K562 (cell line): ENCODE results near the gene PLS1. TPM values are rescaled to one million over a fixed set of nuclear protein-coding genes. Genes with fewer than 3 reads are reported as not detected.

Experiments used
- BHLHE40 ChIP-seq: IDR thresholded peaks from 2 replicates; pipeline ENCODE4 v1.6.1; 2011; ENCODE audit warnings: low read length, improper control_type of control experiment
- CEBPB ChIP-seq: fragments of 450-650 bp; IDR thresholded peaks from 2 replicates; pipeline ENCODE4 v1.6.1; 2016; ENCODE audit warnings: missing genetic modification characterization, missing compliant biosample characterization
- CLOCK ChIP-seq: fragments of 250-450 bp; sonication (Bioruptor Pico); IDR thresholded peaks from 2 replicates; pipeline ENCODE4 v1.4.0; 2020; ENCODE audit warnings: mild to moderate bottlenecking, moderate library complexity, borderline replicate concordance
- DPF2 ChIP-seq: fragments of 450-650 bp; IDR thresholded peaks from 2 replicates; pipeline ENCODE4 v1.6.1; 2016
- ELF1 ChIP-seq: fragments of 200-800 bp; sonication (Bioruptor generic); IDR thresholded peaks from 2 replicates; pipeline ENCODE4 v1.6.1; 2016; ENCODE audit warnings: missing genetic modification characterization, missing compliant biosample characterization
- FOXM1 ChIP-seq, 2 experiments: fragments of 450-650 bp in 1 of 2; sonication (generic) in 1 of 2; formaldehyde crosslinking in 1 of 2; IDR thresholded peaks; 2 replicates each; pipeline versions ENCODE4 v1.6.1 to v1.9.0; 2017 to 2022; ENCODE audit warnings: low read depth in 2 of 2, mild to moderate bottlenecking in 2 of 2, missing genetic modification reagents in 1 of 2, moderate library complexity in 1 of 2
- MAFG ChIP-seq: fragments of 450-650 bp; conservative IDR thresholded peaks from 2 replicates; pipeline ENCODE4 v1.6.1; 2016; ENCODE audit warnings: missing genetic modification characterization, missing compliant biosample characterization
- MEF2D ChIP-seq: conservative IDR thresholded peaks from 2 replicates; pipeline ENCODE4 v1.6.1; 2016; ENCODE audit warnings: low read depth, missing genetic modification characterization, missing compliant biosample characterization
- NFRKB ChIP-seq: fragments of 450-650 bp; IDR thresholded peaks from 2 replicates; pipeline ENCODE4 v1.6.1; 2016; ENCODE audit warnings: low read depth
- NR2C1 ChIP-seq, 2 experiments: fragments of 450-650 bp; IDR thresholded peaks; 2 replicates each; pipeline ENCODE4 v1.6.1; 2017; ENCODE audit warnings: mild to moderate bottlenecking in 2 of 2, antibody characterized with exemption in 1 of 2, inconsistent platforms in 1 of 2, missing compliant biosample characterization in 1 of 2, missing genetic modification characterization in 1 of 2
- RBBP5 ChIP-seq: fragments of 200-600 bp; sonication (generic); IDR thresholded peaks from 2 replicates; pipeline ENCODE4 v1.6.1; 2012; ENCODE audit warnings: borderline replicate concordance, mild to moderate bottlenecking, low read length, control low read depth, inconsistent platforms; ENCODE audit not compliant: insufficient read depth, poor library complexity, severe bottlenecking
- ZC3H4 ChIP-seq: sonication (generic); formaldehyde crosslinking; IDR thresholded peaks from 2 replicates; pipeline ENCODE4 v1.9.0; 2021; ENCODE audit warnings: missing genetic modification reagents, borderline replicate concordance
- ZNF766 ChIP-seq: fragments of 200-800 bp; sonication (Bioruptor generic); conservative IDR thresholded peaks from 2 replicates; pipeline ENCODE4 v1.6.1; 2016; ENCODE audit warnings: missing genetic modification characterization, missing compliant biosample characterization
- polyA plus RNA-seq, 8 experiments: library from polyadenylated mRNA; depleted of rRNA in 4 of 8; stranded (reverse) in 5 of 8; unstranded in 3 of 8; fragments of >200 nt; fragmentation: Nextera tagmentation in 2 of 8; fragmentation: Illumina TruSeq in 1 of 8; extraction: Ambion mirVana in 2 of 8; extraction: Trizol in 1 of 8; gene quantifications; 2 replicates each; pipeline versions ENCODE4 v1.2.1 to v1.2.3, GENCODE V29; 2011 to 2014; ENCODE audit warnings: inconsistent platforms in 1 of 8, missing spikeins in 1 of 8
- total RNA-seq, 7 experiments: library from RNA; depleted of rRNA in 6 of 7; stranded (reverse); fragments of >200 nt in 6 of 7; fragmentation: Illumina TruSeq in 2 of 7; extraction: Trizol in 2 of 7; gene quantifications; 2 replicates each; pipeline versions ENCODE4 v1.2.1 to v1.2.3, GENCODE V29; 2011 to 2021; ENCODE audit warnings: low replicate concordance in 1 of 7
- TF ChIP-seq, protein P1 (sequence below): fragments of 450-650 bp; IDR thresholded peaks from 2 replicates; pipeline ENCODE4 v1.6.1; 2016; ENCODE audit warnings: mild to moderate bottlenecking

PLS1 gene
- total and polyA plus RNA-seq, 9 of the 15 experiments (the other 6 are each of a cell fraction or from before 2014, with no cell fraction given): 6.1 to 21.3 (median 13.0) TPM

DNA sequence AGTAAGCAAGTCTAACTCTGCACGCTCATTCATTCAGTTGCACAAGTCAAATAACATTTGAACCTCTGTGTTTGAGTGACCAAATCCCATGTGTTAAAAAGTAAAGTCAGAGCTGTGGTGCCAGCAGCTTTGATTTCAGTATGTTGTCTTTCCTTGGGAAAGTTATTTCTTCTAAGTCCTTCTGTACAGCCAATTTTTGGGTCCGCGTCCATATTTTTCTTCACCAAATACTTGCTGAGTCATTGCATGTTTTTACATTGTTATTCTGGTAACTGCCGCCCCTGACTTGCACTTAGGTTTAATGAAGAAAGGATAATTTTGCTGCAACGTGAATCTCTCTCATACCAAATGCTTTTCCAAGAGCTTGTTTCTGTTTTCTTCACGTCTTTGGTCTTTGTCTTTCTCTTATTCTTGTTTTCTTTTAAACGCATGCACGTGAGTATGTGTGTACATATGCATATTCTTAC, 56.7 kb downstream of the PLS1 start (continued):
- TF ChIP-seq FOXM1 (IDR thresholded peaks at IDR 0.05; ENCODE audit: low read depth) (peak; percentile 61), FOXM1 (CRISPR knock-in tag; IDR thresholded peaks at IDR 0.05; ENCODE audit: low read depth) (no peak), NR2C1 (IDR thresholded peaks at IDR 0.05) (peak; percentile 26; the same call in 1 of the 2 replicates), NR2C1 (tag; IDR thresholded peaks at IDR 0.05) (no peak), CLOCK (CRISPR knock-in tag) (no peak), DPF2 (peak; percentile 82), CEBPB (tag) (peak; percentile 18; the same call in 1 of the 2 replicates), ZNF766 (CRISPR knock-in tag) (peak; percentile 48; the same call in 1 of the 2 replicates), NFRKB (peak; percentile 65; the same call in 1 of the 2 replicates), ZC3H4 (CRISPR knock-in tag) (no peak), MAFG (peak; percentile 99), ELF1 (tag) (no peak), RBBP5 (no peak), MEF2D (tag) (peak; percentile 58), BHLHE40 (peak; percentile 79)
- TF ChIP-seq, protein P1, sequence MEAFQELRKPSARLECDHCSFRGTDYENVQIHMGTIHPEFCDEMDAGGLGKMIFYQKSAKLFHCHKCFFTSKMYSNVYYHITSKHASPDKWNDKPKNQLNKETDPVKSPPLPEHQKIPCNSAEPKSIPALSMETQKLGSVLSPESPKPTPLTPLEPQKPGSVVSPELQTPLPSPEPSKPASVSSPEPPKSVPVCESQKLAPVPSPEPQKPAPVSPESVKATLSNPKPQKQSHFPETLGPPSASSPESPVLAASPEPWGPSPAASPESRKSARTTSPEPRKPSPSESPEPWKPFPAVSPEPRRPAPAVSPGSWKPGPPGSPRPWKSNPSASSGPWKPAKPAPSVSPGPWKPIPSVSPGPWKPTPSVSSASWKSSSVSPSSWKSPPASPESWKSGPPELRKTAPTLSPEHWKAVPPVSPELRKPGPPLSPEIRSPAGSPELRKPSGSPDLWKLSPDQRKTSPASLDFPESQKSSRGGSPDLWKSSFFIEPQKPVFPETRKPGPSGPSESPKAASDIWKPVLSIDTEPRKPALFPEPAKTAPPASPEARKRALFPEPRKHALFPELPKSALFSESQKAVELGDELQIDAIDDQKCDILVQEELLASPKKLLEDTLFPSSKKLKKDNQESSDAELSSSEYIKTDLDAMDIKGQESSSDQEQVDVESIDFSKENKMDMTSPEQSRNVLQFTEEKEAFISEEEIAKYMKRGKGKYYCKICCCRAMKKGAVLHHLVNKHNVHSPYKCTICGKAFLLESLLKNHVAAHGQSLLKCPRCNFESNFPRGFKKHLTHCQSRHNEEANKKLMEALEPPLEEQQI: peak; percentile 33; the same call in 1 of the 2 replicates
